Parathyroid adenoma (tissue), 2 donors: ENCODE data around the gene FAM171A2.

ENCODE experiments used
- H2AFZ ChIP-seq: fragments of 300-600 bp; sonication (generic); one replicate; pipeline ENCODE4 v1.7.0; 2017; ENCODE audit warnings: antibody characterized with exemption, mild to moderate bottlenecking
- H3K27ac ChIP-seq: fragments of 300-600 bp; sonication (generic); one replicate; pipeline ENCODE4 v1.7.0; 2017
- H3K27me3 ChIP-seq: fragments of 300-600 bp; sonication (generic); one replicate; pipeline ENCODE4 v1.7.0; 2017; ENCODE audit warnings: low read length; ENCODE audit not compliant: control insufficient read depth, insufficient read depth
- H3K36me3 ChIP-seq: fragments of 300-600 bp; sonication (generic); one replicate; pipeline ENCODE4 v1.7.0; 2017; ENCODE audit warnings: low read length; ENCODE audit not compliant: control insufficient read depth, insufficient read depth
- H3K4me1 ChIP-seq: fragments of 300-600 bp; sonication (generic); one replicate; pipeline ENCODE4 v1.7.0; 2017; ENCODE audit warnings: control low read depth
- H3K4me2 ChIP-seq: fragments of 300-600 bp; sonication (generic); one replicate; pipeline ENCODE4 v1.7.0; 2017; ENCODE audit warnings: low read length
- H3K4me3 ChIP-seq: fragments of 300-600 bp; sonication (generic); one replicate; pipeline ENCODE4 v1.7.0; 2017; ENCODE audit warnings: low read depth, low read length
- H3K79me2 ChIP-seq: fragments of 300-600 bp; sonication (generic); one replicate; pipeline ENCODE4 v1.7.0; 2017; ENCODE audit warnings: control low read depth
- H3K9ac ChIP-seq: fragments of 300-600 bp; sonication (generic); one replicate; pipeline ENCODE4 v1.7.0; 2017; ENCODE audit warnings: mild to moderate bottlenecking
- H3K9me3 ChIP-seq: fragments of 300-600 bp; sonication (generic); one replicate; pipeline ENCODE4 v1.7.0; 2017; ENCODE audit warnings: low read length; ENCODE audit not compliant: control insufficient read depth
- TF ChIP-seq, protein P1 (sequence below): fragments of 300-600 bp; sonication (generic); IDR thresholded peaks from one replicate; pipeline ENCODE4 v1.7.0; 2017; ENCODE audit warnings: antibody characterized with exemption, mild to moderate bottlenecking
- donor health status: primary hyperparathyroidism.

Gene FAM171A2

DNA sequence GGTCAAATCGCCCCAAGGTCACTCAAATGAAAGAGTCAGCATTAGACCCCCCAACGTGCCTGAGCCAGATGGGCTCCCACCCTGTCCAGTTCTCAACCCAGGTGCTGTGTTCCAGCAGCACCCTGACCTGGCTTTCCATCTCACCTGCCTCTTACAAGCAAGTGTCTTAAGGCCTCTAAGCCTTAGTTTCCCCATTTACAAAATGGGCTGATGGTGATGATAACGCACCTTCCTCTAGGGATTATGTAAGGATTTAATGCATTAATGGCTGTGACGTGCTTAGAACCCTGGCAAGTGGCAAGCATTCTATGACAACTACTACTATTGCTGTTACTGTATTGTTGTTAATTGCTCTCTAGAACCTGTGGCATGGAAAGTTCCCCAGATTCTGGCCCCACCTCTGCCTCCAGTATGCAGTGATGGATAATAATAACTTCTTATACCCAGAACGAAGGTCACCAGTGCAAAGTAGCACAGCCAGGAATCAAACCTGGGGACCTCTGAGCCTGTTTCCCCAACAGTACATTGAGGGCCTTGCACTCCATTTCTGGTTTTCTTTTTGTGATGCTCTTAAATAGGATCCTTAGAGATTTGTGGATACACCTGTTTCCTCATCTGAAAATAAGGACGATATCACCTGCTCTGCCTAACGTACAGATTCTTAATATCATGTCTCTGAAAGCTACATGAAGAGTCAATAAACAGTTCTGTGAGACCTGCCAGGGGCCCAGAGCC, 35.8 kb downstream of the FAM171A2 start:
- peaks cover 9% of the 10 kb centered on the region for H3K79me2 ChIP-seq
- H3K4me3 ChIP-seq = no peak overlapping the region
- H3K9me3 ChIP-seq = no peaks in the 10 kb centered on the region
- no peak overlapping the region for H3K9ac ChIP-seq
- no peaks in the 10 kb centered on the region for H3K27me3 ChIP-seq
- no peak overlapping the region for H3K4me2 ChIP-seq
- peaks cover 11% of the 10 kb centered on the region for H3K4me1 ChIP-seq
- H2AFZ ChIP-seq = peak overlapping the region; percentile 45
- TF ChIP-seq, protein P1, sequence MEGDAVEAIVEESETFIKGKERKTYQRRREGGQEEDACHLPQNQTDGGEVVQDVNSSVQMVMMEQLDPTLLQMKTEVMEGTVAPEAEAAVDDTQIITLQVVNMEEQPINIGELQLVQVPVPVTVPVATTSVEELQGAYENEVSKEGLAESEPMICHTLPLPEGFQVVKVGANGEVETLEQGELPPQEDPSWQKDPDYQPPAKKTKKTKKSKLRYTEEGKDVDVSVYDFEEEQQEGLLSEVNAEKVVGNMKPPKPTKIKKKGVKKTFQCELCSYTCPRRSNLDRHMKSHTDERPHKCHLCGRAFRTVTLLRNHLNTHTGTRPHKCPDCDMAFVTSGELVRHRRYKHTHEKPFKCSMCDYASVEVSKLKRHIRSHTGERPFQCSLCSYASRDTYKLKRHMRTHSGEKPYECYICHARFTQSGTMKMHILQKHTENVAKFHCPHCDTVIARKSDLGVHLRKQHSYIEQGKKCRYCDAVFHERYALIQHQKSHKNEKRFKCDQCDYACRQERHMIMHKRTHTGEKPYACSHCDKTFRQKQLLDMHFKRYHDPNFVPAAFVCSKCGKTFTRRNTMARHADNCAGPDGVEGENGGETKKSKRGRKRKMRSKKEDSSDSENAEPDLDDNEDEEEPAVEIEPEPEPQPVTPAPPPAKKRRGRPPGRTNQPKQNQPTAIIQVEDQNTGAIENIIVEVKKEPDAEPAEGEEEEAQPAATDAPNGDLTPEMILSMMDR = no peak
- no peak overlapping the region for H3K27ac ChIP-seq
- no peaks in the 10 kb centered on the region for H3K36me3 ChIP-seq

DNA sequence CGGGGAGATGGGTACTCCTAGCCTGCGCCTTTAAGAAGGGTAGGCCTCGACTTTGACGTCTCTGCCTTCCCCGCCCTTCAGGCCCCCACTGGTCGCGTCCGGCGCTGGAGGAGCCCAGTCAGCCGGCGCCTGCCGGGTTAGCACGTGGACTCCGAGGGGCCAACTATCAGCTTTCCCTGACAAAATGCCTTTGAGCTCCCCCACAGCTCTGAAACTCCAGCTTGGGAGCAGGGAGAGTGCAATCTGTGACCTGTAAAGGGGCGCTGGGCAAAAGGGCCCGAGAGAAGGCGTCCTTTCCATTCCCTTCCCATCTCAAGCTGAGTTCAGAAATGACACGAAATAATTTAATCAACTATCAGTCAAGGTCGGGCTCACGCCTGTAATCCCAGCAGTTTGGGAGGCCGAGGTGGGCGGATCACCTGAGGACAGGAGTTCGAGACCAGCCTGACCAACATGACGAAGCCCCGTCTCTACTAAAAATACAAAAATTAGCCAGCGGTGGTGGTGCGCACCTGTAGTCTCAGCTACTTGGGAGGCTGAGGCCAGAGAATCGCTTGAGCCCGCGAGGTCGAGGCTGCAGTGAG, 36.7 kb downstream of the FAM171A2 start:
- H3K4me1 ChIP-seq = peaks cover 11% of the 10 kb centered on the region
- TF ChIP-seq, protein P1 = no peak
- no peak overlapping the region for H3K27ac ChIP-seq
- H3K4me3 ChIP-seq = peak overlapping the region; percentile 3
- H3K36me3 ChIP-seq = no peaks in the 10 kb centered on the region
- no peaks in the 10 kb centered on the region for H3K9me3 ChIP-seq
- H3K9ac ChIP-seq = no peak overlapping the region
- H3K4me2 ChIP-seq = peak overlapping the region; percentile 3
- H2AFZ ChIP-seq = peak overlapping the region; percentile 61
- H3K79me2 ChIP-seq = peaks cover 9% of the 10 kb centered on the region
- no peaks in the 10 kb centered on the region for H3K27me3 ChIP-seq

DNA sequence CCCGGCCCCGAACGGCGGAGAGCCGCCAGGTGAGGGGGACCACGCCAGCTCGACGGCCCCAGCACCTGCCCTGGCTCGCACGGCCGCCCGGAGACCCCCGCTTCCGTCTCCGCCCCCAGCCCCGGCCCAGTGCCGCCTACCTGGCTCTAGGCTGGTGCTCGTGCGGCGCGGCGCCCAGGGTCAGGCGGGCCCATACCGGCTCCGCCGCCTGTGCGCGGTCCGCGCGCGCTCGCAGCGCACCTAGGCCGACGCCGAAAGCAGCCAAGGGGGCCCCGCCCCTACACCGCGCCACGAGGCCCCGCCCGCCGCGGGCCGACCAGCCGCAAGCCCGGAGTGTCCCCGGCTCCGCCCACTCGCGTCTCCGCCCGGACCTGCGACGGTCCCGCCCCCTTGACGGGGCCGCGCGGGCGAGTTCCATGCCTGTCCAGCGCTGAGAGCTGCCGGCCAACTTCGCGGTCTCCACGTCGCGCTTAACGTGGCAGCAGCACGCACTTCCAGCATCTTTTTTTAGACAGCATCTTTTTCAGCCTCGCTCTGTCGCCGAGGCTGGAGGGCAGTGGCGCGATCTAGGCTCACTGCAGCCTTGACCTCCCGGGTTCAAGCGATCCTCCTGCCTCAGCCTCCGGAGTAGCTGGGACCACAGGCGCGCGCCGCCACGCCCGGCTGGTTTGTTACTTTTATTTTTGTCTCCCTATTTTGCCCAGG, 38.9 kb downstream of the FAM171A2 start, which contains the start of gene SLC25A39:
Gene SLC25A39, minus strand, starts transcription at position 253 of the 705 bp plus-strand sequence. CDS start 1,261 bp downstream, outside the sequence.
- Histone ChIP-seq H3K4me1 (peaks cover 9% of the 10 kb centered on the region), H3K4me2 (peak within 1 kb of the TSS; percentile 96), H3K27ac (peak within 1 kb of the TSS; percentile 90), H3K79me2 (peaks cover 9% of the 10 kb centered on the region), H3K27me3 (no peaks in the 10 kb centered on the region), H3K9me3 (no peaks in the 10 kb centered on the region), H3K4me3 (peak within 1 kb of the TSS; percentile 96), H3K36me3 (no peaks in the 10 kb centered on the region), H3K9ac (peak within 1 kb of the TSS; percentile 38), H2AFZ (peak within 1 kb of the TSS; percentile 78)
- TF ChIP-seq, protein P1 = no peak

DNA sequence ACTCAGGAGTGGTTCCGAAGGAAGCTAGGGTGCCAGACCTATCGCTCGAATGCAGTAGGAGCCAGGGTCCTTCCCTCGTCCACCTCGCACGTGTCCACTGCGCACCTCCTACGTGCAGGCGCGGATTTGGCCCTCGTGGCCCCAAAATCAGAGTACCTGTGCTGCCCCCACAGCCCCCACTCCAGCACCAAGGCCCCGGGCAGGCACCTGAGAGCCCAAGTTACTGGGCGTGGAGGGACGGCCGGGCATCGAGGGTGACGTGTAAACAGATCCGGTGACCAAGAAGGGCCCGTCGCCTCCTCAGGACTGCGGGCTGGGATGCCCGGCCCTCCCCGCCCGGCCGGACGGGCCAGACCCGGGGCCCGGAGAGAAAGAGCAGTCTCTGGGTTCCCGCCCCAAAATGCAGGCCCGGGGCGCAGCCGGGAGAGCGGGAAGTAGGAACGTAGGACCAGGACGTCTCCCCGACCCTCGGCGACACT, 39.5 kb downstream of the FAM171A2 start:
- Histone ChIP-seq H3K27me3 (no peaks in the 10 kb centered on the region), H3K27ac (peak overlapping the region; percentile 90), H3K9ac (peak overlapping the region; percentile 38), H3K4me1 (peaks cover 9% of the 10 kb centered on the region), H3K4me2 (peak overlapping the region; percentile 92), H3K36me3 (no peaks in the 10 kb centered on the region), H3K79me2 (peaks cover 9% of the 10 kb centered on the region), H3K9me3 (no peaks in the 10 kb centered on the region), H2AFZ (peak overlapping the region; percentile 78), H3K4me3 (peak overlapping the region; percentile 96)
- TF ChIP-seq, protein P1 = no peak
